SK-N-SH (cell line): ENCODE results near the gene PLSCR1. TPM values are rescaled to one million over a fixed set of nuclear protein-coding genes. Genes with fewer than 3 reads are reported as not detected.

Experiments
- CTCF ChIA-PET: fragments of 300-600, 350-600 bp; formaldehyde crosslinking; extraction: SDS; loops from one replicate; lab custom pipeline; 2021; lab: Yijun Ruan, JAX
- POLR2A ChIA-PET: fragments of 350-600 bp; sonication (Branson Sonifier 250); formaldehyde crosslinking; extraction: SDS; loops from one replicate; lab custom pipeline; 2020; ENCODE audit warnings: antibody characterized with exemption, inconsistent platforms; lab: Yijun Ruan, JAX
- DNase-seq: peaks from one replicate; pipeline ENCODE4 v3.0.0; 2012
- H2AFZ ChIP-seq: fragments of 200-600 bp; sonication (generic); 2 replicates; pipeline ENCODE4 v1.8.1; 2016; ENCODE audit warnings: antibody characterized with exemption, mild to moderate bottlenecking, low read depth
- H3F3A ChIP-seq: fragments of 200-600 bp; sonication (generic); replicated peaks from 2 replicates; pipeline ENCODE3; 2016; ENCODE audit warnings: antibody characterized with exemption, mild to moderate bottlenecking; ENCODE audit not compliant: insufficient read depth
- H3K27ac ChIP-seq, 2 experiments: fragments of 200-500 bp in 1 of 2; fragments of 200-600 bp in 1 of 2; sonication (Bioruptor generic) in 1 of 2; sonication (generic), shearing (Covaris generic) in 1 of 2; 2 replicates each; pipeline versions ENCODE4 v1.5.1 to v1.6.1; 2014 to 2016; ENCODE audit warnings: low read depth in 2 of 2, inconsistent platforms in 1 of 2, low read length in 1 of 2, mild to moderate bottlenecking in 1 of 2, mixed read lengths in 1 of 2
- H3K27me3 ChIP-seq: fragments of 200-600 bp; sonication (generic), shearing (Covaris generic); 2 replicates; pipeline ENCODE4 v1.6.1; 2016; ENCODE audit warnings: mixed run types; ENCODE audit not compliant: insufficient read depth
- H3K36me3 ChIP-seq, 2 experiments: fragments of 200-500 bp in 1 of 2; fragments of 200-600 bp in 1 of 2; sonication (Bioruptor generic) in 1 of 2; sonication (generic) in 1 of 2; replicated peaks in 1 of 2; 2 replicates each; pipeline versions ENCODE3 to v1.5.1; 2014 to 2016; ENCODE audit warnings: low read length in 1 of 2, mild to moderate bottlenecking in 1 of 2; ENCODE audit not compliant: insufficient read depth in 2 of 2, control insufficient read depth in 1 of 2
- H3K4me1 ChIP-seq, 2 experiments: fragments of 200-500 bp in 1 of 2; fragments of 200-600 bp in 1 of 2; sonication (Bioruptor generic) in 1 of 2; sonication (generic), shearing (Covaris generic) in 1 of 2; 2 replicates each; pipeline versions ENCODE4 v1.5.1 to v1.6.1; 2014 to 2016; ENCODE audit warnings: low read depth in 1 of 2, low read length in 1 of 2, mixed run types in 1 of 2; ENCODE audit not compliant: insufficient read depth in 2 of 2, control insufficient read depth in 1 of 2
- H3K4me2 ChIP-seq: fragments of 200-600 bp; sonication (generic), shearing (Covaris generic); 2 replicates; pipeline ENCODE4 v1.6.1; 2017; ENCODE audit warnings: mixed run types
- H3K4me3 ChIP-seq, 2 experiments: fragments of 200-500 bp in 1 of 2; fragments of 200-600 bp in 1 of 2; sonication (Bioruptor generic) in 1 of 2; sonication (generic), shearing (Covaris generic) in 1 of 2; 2 replicates each; pipeline versions ENCODE4 v1.5.1 to v1.8.1; 2014 to 2016; ENCODE audit warnings: low read depth in 2 of 2, inconsistent platforms in 1 of 2, low read length in 1 of 2, mild to moderate bottlenecking in 1 of 2, mixed read lengths in 1 of 2, moderate library complexity in 1 of 2
- H3K79me2 ChIP-seq: fragments of 200-600 bp; sonication (generic); 2 replicates; pipeline ENCODE4 v1.8.1; 2017; ENCODE audit warnings: mild to moderate bottlenecking; ENCODE audit not compliant: insufficient read depth
- H3K9ac ChIP-seq: fragments of 200-600 bp; sonication (generic); 2 replicates; pipeline ENCODE4 v1.6.1; 2017; ENCODE audit warnings: mixed run types
- H3K9me2 ChIP-seq: fragments of 200-600 bp; sonication (generic); 2 replicates; pipeline ENCODE4 v1.6.1; 2017; ENCODE audit warnings: mixed run types
- H3K9me3 ChIP-seq: fragments of 200-600 bp; sonication (generic); 2 replicates; pipeline ENCODE4 v1.6.1; 2017; ENCODE audit warnings: mixed run types, mild to moderate bottlenecking, moderate library complexity
- H4K20me1 ChIP-seq: fragments of 200-600 bp; sonication (generic); 2 replicates; pipeline ENCODE4 v1.6.1; 2017; ENCODE audit warnings: mild to moderate bottlenecking, mixed run types; ENCODE audit not compliant: insufficient read depth
- CHD2 ChIP-seq: fragments of 150-350 bp; IDR thresholded peaks from 2 replicates; pipeline ENCODE4 v1.6.1; 2018; ENCODE audit warnings: low read length; ENCODE audit not compliant: partially characterized antibody
- FOXM1 ChIP-seq: IDR thresholded peaks from 2 replicates; pipeline ENCODE4 v1.4.0; 2012; ENCODE audit warnings: low read depth, mild to moderate bottlenecking
- JUND ChIP-seq: IDR thresholded peaks from 2 replicates; pipeline ENCODE4 v1.4.0; 2012
- MXI1 ChIP-seq: IDR thresholded peaks from 2 replicates; pipeline ENCODE4 v1.6.1; 2012; ENCODE audit warnings: mild to moderate bottlenecking, low read depth, low read length, improper control_type of control experiment
- POLR2AphosphoS5 ChIP-seq: IDR thresholded peaks from 2 replicates; pipeline ENCODE4 v1.6.1; 2012; ENCODE audit warnings: low read depth, low read length
- RCOR1 ChIP-seq: fragments of 150-350 bp; IDR thresholded peaks from 2 replicates; pipeline ENCODE4 v1.6.1; 2017; ENCODE audit warnings: antibody characterized with exemption, low read length
- RFX5 ChIP-seq: IDR thresholded peaks from 2 replicates; pipeline ENCODE4 v1.6.1; 2012; ENCODE audit warnings: mild to moderate bottlenecking, improper control_type of control experiment, low read length
- SIN3A ChIP-seq: IDR thresholded peaks from 2 replicates; pipeline ENCODE4 v1.6.1; 2012; ENCODE audit warnings: low read depth, mild to moderate bottlenecking, low read length, moderate library complexity, borderline replicate concordance
- TAF1 ChIP-seq: IDR thresholded peaks from 2 replicates; pipeline ENCODE4 v1.6.1; 2012; ENCODE audit warnings: low read depth, mild to moderate bottlenecking, low read length, moderate library complexity, borderline replicate concordance
- ZBTB33 ChIP-seq: IDR thresholded peaks from 2 replicates; pipeline ENCODE4 v1.4.0; 2012; ENCODE audit warnings: low read depth, borderline replicate concordance
- WGBS: methylation state at CpG from one replicate; pipeline ENCODE4 v1.1.6; 2017; ENCODE audit warnings: low lambda C conversion rate; 5-methylcytosine and 5-hydroxymethylcytosine counted together
- polyA plus RNA-seq, 3 experiments: library from polyadenylated mRNA; depleted of rRNA; stranded (reverse); fragments of >200 nt; gene quantifications; 2 replicates each; pipeline ENCODE4 v1.2.3, GENCODE V29; 2012
- TF ChIP-seq, protein P1 (sequence below): IDR thresholded peaks from 2 replicates; pipeline ENCODE4; 2012
- TF ChIP-seq, protein P2 (sequence below): fragments of 150-350 bp; IDR thresholded peaks from 2 replicates; pipeline ENCODE4 v1.6.1; 2016; ENCODE audit warnings: mild to moderate bottlenecking, low read depth, low read length
- TF ChIP-seq, protein P3 (sequence below): IDR thresholded peaks from 2 replicates; pipeline ENCODE4 v1.6.1; 2012; ENCODE audit warnings: mild to moderate bottlenecking, low read depth, low read length, moderate library complexity
- TF ChIP-seq, protein P4 (sequence below): IDR thresholded peaks from 2 replicates; pipeline ENCODE4 v1.4.0; 2012; ENCODE audit warnings: low read depth, borderline replicate concordance

PLSCR1 gene
- polyA plus RNA-seq, 1 of the 3 experiments (the other 2 are of a cell fraction) = 10.9 TPM

DNA sequence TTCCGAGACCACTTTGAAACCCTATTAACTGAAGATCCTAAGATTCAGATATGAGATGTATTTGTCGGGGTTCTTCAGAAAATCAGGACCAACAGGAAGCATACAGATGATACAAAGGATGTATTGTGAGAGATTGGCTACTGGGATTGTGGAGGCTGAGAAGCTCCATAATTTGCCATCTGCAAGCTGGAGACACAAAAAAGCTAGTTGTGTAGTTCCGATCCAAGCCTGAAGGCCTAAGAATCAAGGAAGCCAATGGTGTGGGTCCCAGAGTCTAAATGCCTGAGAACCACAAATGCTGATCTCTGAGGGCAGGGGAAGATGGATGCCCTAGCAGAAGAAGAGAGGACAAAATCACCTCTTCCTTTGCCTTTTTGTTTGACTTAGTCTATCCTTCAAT is 10.9 kb upstream of the PLSCR1 start:
- Histone ChIP-seq H4K20me1 (no peaks in the 10 kb centered on the region), H3K4me2 (no peak overlapping the region), H3K36me3 (no peaks in the 10 kb centered on the region), H3K27me3 (no peaks in the 10 kb centered on the region), H3K4me1 (0 out of 4 replicates have a peak, but pooled peaks cover 0 to 4% of the 10 kb centered on the region in 2 experiments), H3K9me3 (no peaks in the 10 kb centered on the region), H3K79me2 (no peaks in the 10 kb centered on the region), H3K27ac (no peak overlapping the region), H3K9ac (no peak overlapping the region), H3K9me2 (no peaks in the 10 kb centered on the region), H3F3A (no peaks in the 10 kb centered on the region), H2AFZ (no peak overlapping the region), H3K4me3 (no peak overlapping the region)
- WGBS = 54% methylated on average over 3 of the region's 3 CpGs
- DNase-seq = no peak
- TF ChIP-seq, protein P1, sequence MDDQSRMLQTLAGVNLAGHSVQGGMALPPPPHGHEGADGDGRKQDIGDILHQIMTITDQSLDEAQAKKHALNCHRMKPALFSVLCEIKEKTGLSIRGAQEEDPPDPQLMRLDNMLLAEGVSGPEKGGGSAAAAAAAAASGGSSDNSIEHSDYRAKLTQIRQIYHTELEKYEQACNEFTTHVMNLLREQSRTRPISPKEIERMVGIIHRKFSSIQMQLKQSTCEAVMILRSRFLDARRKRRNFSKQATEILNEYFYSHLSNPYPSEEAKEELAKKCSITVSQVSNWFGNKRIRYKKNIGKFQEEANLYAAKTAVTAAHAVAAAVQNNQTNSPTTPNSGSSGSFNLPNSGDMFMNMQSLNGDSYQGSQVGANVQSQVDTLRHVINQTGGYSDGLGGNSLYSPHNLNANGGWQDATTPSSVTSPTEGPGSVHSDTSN = no peak
- TF ChIP-seq RCOR1 = no peak
- TF ChIP-seq, protein P2, sequence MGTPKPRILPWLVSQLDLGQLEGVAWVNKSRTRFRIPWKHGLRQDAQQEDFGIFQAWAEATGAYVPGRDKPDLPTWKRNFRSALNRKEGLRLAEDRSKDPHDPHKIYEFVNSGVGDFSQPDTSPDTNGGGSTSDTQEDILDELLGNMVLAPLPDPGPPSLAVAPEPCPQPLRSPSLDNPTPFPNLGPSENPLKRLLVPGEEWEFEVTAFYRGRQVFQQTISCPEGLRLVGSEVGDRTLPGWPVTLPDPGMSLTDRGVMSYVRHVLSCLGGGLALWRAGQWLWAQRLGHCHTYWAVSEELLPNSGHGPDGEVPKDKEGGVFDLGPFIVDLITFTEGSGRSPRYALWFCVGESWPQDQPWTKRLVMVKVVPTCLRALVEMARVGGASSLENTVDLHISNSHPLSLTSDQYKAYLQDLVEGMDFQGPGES = no peak
- ChIA-PET CTCF (interaction anchor here (0.6 kb wide), 1 partner anchor 31 kb away, joined by 3 read pairs; no protein-coding TSS in a partner anchor), POLR2A (no interaction called here)

- POLR2A ChIA-PET = no interaction called here
- DNase-seq = no peak
- TF ChIP-seq FOXM1 (no peak), JUND (no peak), ZBTB33 (no peak), POLR2AphosphoS5 (no peak), RFX5 (no peak), CHD2 (no peak), TAF1 (no peak), SIN3A (no peak), MXI1 (no peak)
- TF ChIP-seq, protein P1 = no peak
- TF ChIP-seq, protein P2 = no peak
- TF ChIP-seq, protein P3, sequence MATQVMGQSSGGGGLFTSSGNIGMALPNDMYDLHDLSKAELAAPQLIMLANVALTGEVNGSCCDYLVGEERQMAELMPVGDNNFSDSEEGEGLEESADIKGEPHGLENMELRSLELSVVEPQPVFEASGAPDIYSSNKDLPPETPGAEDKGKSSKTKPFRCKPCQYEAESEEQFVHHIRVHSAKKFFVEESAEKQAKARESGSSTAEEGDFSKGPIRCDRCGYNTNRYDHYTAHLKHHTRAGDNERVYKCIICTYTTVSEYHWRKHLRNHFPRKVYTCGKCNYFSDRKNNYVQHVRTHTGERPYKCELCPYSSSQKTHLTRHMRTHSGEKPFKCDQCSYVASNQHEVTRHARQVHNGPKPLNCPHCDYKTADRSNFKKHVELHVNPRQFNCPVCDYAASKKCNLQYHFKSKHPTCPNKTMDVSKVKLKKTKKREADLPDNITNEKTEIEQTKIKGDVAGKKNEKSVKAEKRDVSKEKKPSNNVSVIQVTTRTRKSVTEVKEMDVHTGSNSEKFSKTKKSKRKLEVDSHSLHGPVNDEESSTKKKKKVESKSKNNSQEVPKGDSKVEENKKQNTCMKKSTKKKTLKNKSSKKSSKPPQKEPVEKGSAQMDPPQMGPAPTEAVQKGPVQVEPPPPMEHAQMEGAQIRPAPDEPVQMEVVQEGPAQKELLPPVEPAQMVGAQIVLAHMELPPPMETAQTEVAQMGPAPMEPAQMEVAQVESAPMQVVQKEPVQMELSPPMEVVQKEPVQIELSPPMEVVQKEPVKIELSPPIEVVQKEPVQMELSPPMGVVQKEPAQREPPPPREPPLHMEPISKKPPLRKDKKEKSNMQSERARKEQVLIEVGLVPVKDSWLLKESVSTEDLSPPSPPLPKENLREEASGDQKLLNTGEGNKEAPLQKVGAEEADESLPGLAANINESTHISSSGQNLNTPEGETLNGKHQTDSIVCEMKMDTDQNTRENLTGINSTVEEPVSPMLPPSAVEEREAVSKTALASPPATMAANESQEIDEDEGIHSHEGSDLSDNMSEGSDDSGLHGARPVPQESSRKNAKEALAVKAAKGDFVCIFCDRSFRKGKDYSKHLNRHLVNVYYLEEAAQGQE = no peak
- TF ChIP-seq, protein P4, sequence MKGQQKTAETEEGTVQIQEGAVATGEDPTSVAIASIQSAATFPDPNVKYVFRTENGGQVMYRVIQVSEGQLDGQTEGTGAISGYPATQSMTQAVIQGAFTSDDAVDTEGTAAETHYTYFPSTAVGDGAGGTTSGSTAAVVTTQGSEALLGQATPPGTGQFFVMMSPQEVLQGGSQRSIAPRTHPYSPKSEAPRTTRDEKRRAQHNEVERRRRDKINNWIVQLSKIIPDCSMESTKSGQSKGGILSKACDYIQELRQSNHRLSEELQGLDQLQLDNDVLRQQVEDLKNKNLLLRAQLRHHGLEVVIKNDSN = no peak
Measured at GRCh38 chr3:146554151-146554760, 9.8 kb upstream of the PLSCR1 start.

More at GRCh38 chr3:146554151-146554760, 9.8 kb upstream of the PLSCR1 start:
- no peaks in the 10 kb centered on the region for H3K9me3 ChIP-seq
- CTCF ChIA-PET = no interaction called here
- no peak overlapping the region for H3K27ac ChIP-seq
- no peak overlapping the region for H3K4me3 ChIP-seq
- H3K9ac ChIP-seq = no peak overlapping the region
- no peaks in the 10 kb centered on the region for H3K36me3 ChIP-seq
- H4K20me1 ChIP-seq = no peaks in the 10 kb centered on the region
- no peak overlapping the region for H2AFZ ChIP-seq
- no peaks in the 10 kb centered on the region for H3F3A ChIP-seq
- no peaks in the 10 kb centered on the region for H3K9me2 ChIP-seq
- no peaks in the 10 kb centered on the region for H3K79me2 ChIP-seq
- H3K4me1 ChIP-seq = 0 out of 4 replicates have a peak, but pooled peaks cover 0 to 4% of the 10 kb centered on the region in 2 experiments
- WGBS = 32% methylated on average over 7 of the region's 7 CpGs
- no peak overlapping the region for H3K4me2 ChIP-seq
- H3K27me3 ChIP-seq = no peaks in the 10 kb centered on the region
